GM19023 (cell line): ENCODE measurements around the gene SLC17A7.

Experiments
- ATAC-seq: cut with Tn5 transposase; IDR thresholded peaks from one replicate; pipeline ENCODE4 v1.9.1; 2021; ENCODE audit warnings: mild to moderate bottlenecking, moderate library complexity; ENCODE audit not compliant: unreplicated experiment

The SLC17A7 gene

GRCh38 chr19:49411681-49412326 lies 29.5 kb downstream of the SLC17A7 start:
- ATAC-seq, result no peak

GRCh38 chr19:49409441-49410029 lies 31.8 kb downstream of the SLC17A7 start:
- ATAC-seq, result no peak

- no peak for ATAC-seq
Observed at GRCh38 chr19:49408816-49409440, 32.4 kb downstream of the SLC17A7 start.

- ATAC-seq, result no peak
Observed at GRCh38 chr19:49407482-49408015, 33.8 kb downstream of the SLC17A7 start.

- no peak for ATAC-seq
Observed at GRCh38 chr19:49407079-49407478, 34.2 kb downstream of the SLC17A7 start.

GRCh38 chr19:49403404-49404187 lies 37.7 kb downstream of the SLC17A7 start:
- no peak for ATAC-seq

- ATAC-seq, result no peak
Observed at GRCh38 chr19:49400029-49400428, 41.3 kb downstream of the SLC17A7 start.

- no peak for ATAC-seq
Observed at GRCh38 chr19:49398931-49399330, 42.4 kb downstream of the SLC17A7 start.

- no peak for ATAC-seq
Observed at GRCh38 chr19:49398001-49398615, 43.2 kb downstream of the SLC17A7 start.

GRCh38 chr19:49396738-49397505 lies 44.4 kb downstream of the SLC17A7 start:
- no peak for ATAC-seq

- no peak for ATAC-seq
Observed at GRCh38 chr19:49395581-49396407, 45.5 kb downstream of the SLC17A7 start.

- ATAC-seq, result no peak
Observed at GRCh38 chr19:49393881-49394280, 47.4 kb downstream of the SLC17A7 start.

- no peak for ATAC-seq
Observed at GRCh38 chr19:49391581-49392399, 49.5 kb downstream of the SLC17A7 start.

GRCh38 chr19:49390929-49391359 lies 50.4 kb downstream of the SLC17A7 start:
- no peak for ATAC-seq

- no peak for ATAC-seq
Observed at GRCh38 chr19:49390131-49390928, 51.0 kb downstream of the SLC17A7 start.

GRCh38 chr19:49389406-49389805 lies 51.9 kb downstream of the SLC17A7 start:
- no peak for ATAC-seq

- ATAC-seq, result no peak
Observed at GRCh38 chr19:49387936-49388372, 53.4 kb downstream of the SLC17A7 start, which contains the start of gene KASH5. TSS of gene KASH5 (plus strand) at chr19:49388249. CDS start at chr19:49390884, 2,635 bp downstream.
